Caco-2 (cell line): ENCODE measurements around the gene EFNA1. TPM values are rescaled to one million over a fixed set of nuclear protein-coding genes. Genes with fewer than 3 reads are reported as not detected.

Source experiments
- BruUV-seq: library from RNA; stranded (reverse); fragments of 400-500 nt; replicated peaks from 2 replicates; lab custom pipeline; 2021; lab: Mats Ljungman, UMichigan
- CTCF ChIA-PET: fragments of 300-600 bp; sonication (Branson Sonifier 250); formaldehyde crosslinking; loops from one replicate; lab custom pipeline; 2022; ENCODE audit warnings: antibody characterized with exemption; lab: Charles Lee
- POLR2A ChIA-PET: fragments of 300-600 bp; sonication (Branson Sonifier 250); formaldehyde crosslinking; loops from one replicate; lab custom pipeline; 2022; ENCODE audit warnings: antibody characterized with exemption; lab: Charles Lee
- DNase-seq, 2 experiments: peaks; one replicate each; pipeline versions ENCODE4 v3.0.0 to v3.0.0-alpha.2; 2020 to 2022
- H3K27me3 ChIP-seq: replicated peaks from 2 replicates; pipeline ENCODE4 v1.6.0; 2011; ENCODE audit warnings: low read length; ENCODE audit not compliant: control insufficient read depth, insufficient read depth
- H3K36me3 ChIP-seq: 2 replicates; pipeline ENCODE4 v1.5.1; 2011; ENCODE audit warnings: low read length; ENCODE audit not compliant: control insufficient read depth, insufficient read depth
- H3K4me1 ChIP-seq: fragments of 250-450 bp; sonication (Bioruptor Pico); 2 replicates; pipeline ENCODE4 v1.5.1; 2020; ENCODE audit warnings: mild to moderate bottlenecking
- H3K4me3 ChIP-seq: 2 replicates; pipeline ENCODE4 v1.5.1; 2011; ENCODE audit warnings: low read depth, mild to moderate bottlenecking, control low read depth, low read length
- H3K9me3 ChIP-seq: fragments of 250-450 bp; sonication (Bioruptor Pico); 2 replicates; pipeline ENCODE4 v1.5.1; 2020; ENCODE audit warnings: mild to moderate bottlenecking, moderate library complexity
- H3K27ac Mint-ChIP-seq: one replicate; pipeline ENCODE4 v1.8.0; 2022; ENCODE audit warnings: mixed read lengths; ENCODE audit not compliant: unreplicated experiment
- H3K27me3 Mint-ChIP-seq: one replicate; pipeline ENCODE4 v1.8.0; 2022; ENCODE audit warnings: mixed read lengths; ENCODE audit not compliant: insufficient read depth, unreplicated experiment
- H3K36me3 Mint-ChIP-seq: one replicate; pipeline ENCODE4 v1.8.0; 2022; ENCODE audit warnings: mild to moderate bottlenecking, mixed read lengths; ENCODE audit not compliant: insufficient read depth, unreplicated experiment
- H3K4me1 Mint-ChIP-seq: one replicate; pipeline ENCODE4 v1.8.0; 2022; ENCODE audit warnings: low read depth, mixed read lengths; ENCODE audit not compliant: unreplicated experiment
- H3K4me3 Mint-ChIP-seq: one replicate; pipeline ENCODE4 v1.8.0; 2022; ENCODE audit warnings: mild to moderate bottlenecking, moderate library complexity, mixed read lengths; ENCODE audit not compliant: unreplicated experiment
- H3K9me3 Mint-ChIP-seq: one replicate; pipeline ENCODE4 v1.8.0; 2022; ENCODE audit warnings: mixed read lengths; ENCODE audit not compliant: unreplicated experiment
- CTCF ChIP-seq, 2 experiments: fragments of 200-600 bp in 1 of 2; IDR thresholded peaks; 1 replicate in 1 of 2; 2 replicates in 1 of 2; pipeline versions ENCODE4 v1.5.1 to v1.8.0; 2011 to 2022; ENCODE audit warnings: antibody characterized with exemption in 1 of 2, control low read depth in 1 of 2, inconsistent platforms in 1 of 2, low read depth in 1 of 2, low read length in 1 of 2, mild to moderate bottlenecking in 1 of 2, moderate library complexity in 1 of 2; ENCODE audit not compliant: insufficient read depth in 1 of 2, severe bottlenecking in 1 of 2, unreplicated experiment in 1 of 2
- intact Hi-C: fragments of 100-400 bp; cut with micrococcal nuclease; formaldehyde crosslinking; loops from one replicate; pipeline ENCODE4 v1.10.0; 2022; ENCODE audit not compliant: unreplicated experiment
- total RNA-seq: library from RNA; stranded (reverse); gene quantifications from 2 replicates; pipeline ENCODE4 v1.2.3, GENCODE V29; 2022

The EFNA1 gene
- total RNA-seq, 1 experiment from 2014 or later = 47.9 TPM

DNA sequence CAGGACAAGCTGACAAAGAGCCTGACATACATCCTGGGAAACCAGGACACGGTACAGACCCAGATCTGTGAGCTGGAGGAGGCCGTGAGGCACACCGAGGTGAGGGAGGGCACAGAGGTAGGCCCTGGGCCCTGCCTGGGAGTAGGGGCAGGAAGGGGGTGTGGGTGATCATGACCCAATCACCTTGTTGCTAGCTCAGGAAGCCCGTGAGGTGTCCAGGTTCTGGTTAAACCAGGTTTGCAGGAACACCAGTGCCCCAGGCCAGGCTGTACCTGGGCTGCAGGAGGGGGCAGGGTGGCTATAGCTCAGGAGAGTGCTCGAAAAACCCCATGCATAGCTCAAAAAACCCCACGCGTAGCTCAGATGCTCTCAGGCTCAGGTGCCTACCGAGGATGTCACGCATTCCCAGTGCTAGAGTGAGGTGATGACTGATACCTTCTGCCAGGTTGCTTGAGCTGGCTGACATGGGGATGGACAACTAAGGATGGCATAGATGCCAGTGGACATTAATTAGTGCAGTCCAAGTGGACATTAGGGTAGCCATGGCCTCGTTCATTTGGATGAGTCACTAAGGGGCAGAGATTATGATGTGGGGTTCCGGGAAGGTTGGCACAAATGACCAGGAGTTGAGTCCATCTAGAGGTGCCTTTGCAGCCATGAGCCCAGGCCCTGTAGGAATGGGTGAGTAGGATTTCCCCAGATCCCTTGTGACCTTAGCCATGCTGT lies 49.7 kb downstream of the EFNA1 start:
- TF ChIP-seq CTCF (IDR thresholded peaks at IDR 0.05; ENCODE audit: insufficient read depth in 1 of 2, low read depth in 1 of 2, low read length in 1 of 2, severe bottlenecking in 1 of 2, unreplicated experiment in 1 of 2) = no peak
- Histone ChIP-seq H3K4me3 (no peak overlapping the region), H3K36me3 (no peaks in the 10 kb centered on the region), H3K27me3 (no peaks in the 10 kb centered on the region), H3K9me3 (no peaks in the 10 kb centered on the region), H3K4me1 (peaks cover 11% of the 10 kb centered on the region; the same call in 1 of the 2 replicates)
- no peaks in the 10 kb centered on the region for H3K9me3 Mint-ChIP-seq
- CTCF ChIA-PET = interaction anchor here (0.6 to 2.7 kb wide), 4 partner anchors 10 to 50 kb away, joined by 3 to 24 read pairs (median 4); no protein-coding TSS in a partner anchor
- DNase-seq = no peak
- intact Hi-C loops = loop anchor here (2.0 kb wide), 1 partner anchor 15 kb away; no protein-coding TSS in a partner anchor
- no TSS peak for BruUV-seq
- peaks cover 19% of the 10 kb centered on the region for H3K4me1 Mint-ChIP-seq
- no peak overlapping the region for H3K4me3 Mint-ChIP-seq
- POLR2A ChIA-PET = no interaction called here
- no peaks in the 10 kb centered on the region for H3K27me3 Mint-ChIP-seq
- H3K27ac Mint-ChIP-seq = no peak overlapping the region
- H3K36me3 Mint-ChIP-seq = peaks cover 9% of the 10 kb centered on the region

DNA sequence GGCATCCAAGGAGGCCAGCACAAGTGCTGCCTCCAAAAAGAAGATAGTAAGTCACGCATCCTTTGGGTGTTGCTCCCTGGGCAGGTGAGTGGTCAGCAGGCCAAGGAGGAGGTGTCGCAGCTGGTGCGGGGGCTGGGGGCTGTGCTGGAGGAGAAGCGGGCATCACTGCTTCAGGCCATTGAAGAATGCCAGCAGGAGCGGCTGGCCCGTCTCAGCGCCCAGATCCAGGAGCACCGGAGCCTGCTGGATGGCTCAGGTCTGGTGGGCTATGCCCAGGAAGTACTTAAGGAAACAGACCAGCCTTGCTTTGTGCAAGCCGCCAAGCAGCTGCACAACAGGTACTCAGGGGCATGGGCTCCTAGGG lies 50.2 kb downstream of the EFNA1 start:
- no peaks in the 10 kb centered on the region for H3K27me3 ChIP-seq
- ChIA-PET CTCF (interaction anchor here (1.3 to 2.7 kb wide), 2 partner anchors 10 to 15 kb away, joined by 5 to 24 read pairs; no protein-coding TSS in a partner anchor), POLR2A (no interaction called here)
- BruUV-seq = no TSS peak
- no peaks in the 10 kb centered on the region for H3K27me3 Mint-ChIP-seq
- TF ChIP-seq CTCF (IDR thresholded peaks at IDR 0.05; ENCODE audit: insufficient read depth in 1 of 2, low read depth in 1 of 2, low read length in 1 of 2, severe bottlenecking in 1 of 2, unreplicated experiment in 1 of 2) = no peak
- H3K36me3 Mint-ChIP-seq = peaks cover 4% of the 10 kb centered on the region
- DNase-seq = no peak
- H3K9me3 ChIP-seq = no peaks in the 10 kb centered on the region
- no peaks in the 10 kb centered on the region for H3K9me3 Mint-ChIP-seq
- H3K4me1 ChIP-seq = 0 out of 2 replicates have a peak, but pooled peaks cover 9% of the 10 kb centered on the region
- no peak overlapping the region for H3K4me3 ChIP-seq
- H3K4me3 Mint-ChIP-seq = no peak overlapping the region
- intact Hi-C loops = loop anchor here (2.0 kb wide), 1 partner anchor 15 kb away; no protein-coding TSS in a partner anchor
- H3K27ac Mint-ChIP-seq = no peak overlapping the region
- peaks cover 19% of the 10 kb centered on the region for H3K4me1 Mint-ChIP-seq
- H3K36me3 ChIP-seq = no peaks in the 10 kb centered on the region

DNA sequence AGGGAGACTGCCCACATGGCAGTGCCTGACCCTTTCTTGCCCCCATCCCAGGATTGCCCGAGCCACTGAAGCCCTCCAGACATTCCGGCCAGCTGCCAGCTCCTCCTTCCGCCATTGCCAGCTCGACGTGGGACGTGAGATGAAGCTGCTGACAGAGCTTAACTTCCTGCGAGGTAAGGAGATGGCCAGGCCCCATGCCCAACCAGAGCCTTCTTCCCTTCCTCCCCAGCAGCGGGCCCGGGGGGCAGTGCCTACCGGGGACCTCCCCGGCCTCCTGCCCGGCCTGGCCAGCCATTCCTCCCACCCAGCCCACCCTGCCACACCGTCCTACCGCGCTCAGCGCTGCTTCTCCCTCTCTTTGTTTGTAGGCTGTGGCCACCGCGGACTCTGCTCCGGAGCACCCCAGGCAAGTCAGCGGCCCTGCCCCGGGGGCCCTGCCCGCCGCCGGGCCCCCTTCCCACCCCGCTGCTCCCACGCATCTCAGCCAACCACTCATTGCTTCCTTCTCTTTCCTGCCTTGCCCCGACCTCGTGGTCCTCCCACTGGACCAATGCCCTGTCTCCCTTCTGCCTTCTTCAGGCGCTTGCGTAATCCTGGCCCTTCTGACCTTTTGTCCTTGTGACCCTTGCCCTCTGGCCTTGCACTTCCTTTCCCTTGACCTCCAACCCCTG lies 50.9 kb downstream of the EFNA1 start:
- H3K27me3 Mint-ChIP-seq = no peaks in the 10 kb centered on the region
- no peak for TF ChIP-seq CTCF (IDR thresholded peaks at IDR 0.05; ENCODE audit: insufficient read depth in 1 of 2, low read depth in 1 of 2, low read length in 1 of 2, severe bottlenecking in 1 of 2, unreplicated experiment in 1 of 2)
- Histone ChIP-seq H3K4me3 (no peak overlapping the region), H3K4me1 (0 out of 2 replicates have a peak, but pooled peaks cover 9% of the 10 kb centered on the region), H3K9me3 (no peaks in the 10 kb centered on the region), H3K27me3 (no peaks in the 10 kb centered on the region), H3K36me3 (no peaks in the 10 kb centered on the region)
- DNase-seq = no peak
- peaks cover 14% of the 10 kb centered on the region for H3K4me1 Mint-ChIP-seq
- ChIA-PET POLR2A (no interaction called here), CTCF (interaction anchor here (0.6 to 2.7 kb wide), 2 partner anchors 15 to 16 kb away, joined by 3 to 24 read pairs; no protein-coding TSS in a partner anchor)
- BruUV-seq = no TSS peak
- no peak overlapping the region for H3K4me3 Mint-ChIP-seq
- no peaks in the 10 kb centered on the region for H3K36me3 Mint-ChIP-seq
- intact Hi-C loops = no loop called here
- H3K9me3 Mint-ChIP-seq = no peaks in the 10 kb centered on the region
- no peak overlapping the region for H3K27ac Mint-ChIP-seq
